Measurements from ENCODE around the gene KRTAP10-6. TPM values are rescaled to one million over a fixed set of nuclear protein-coding genes. Genes with fewer than 3 reads are reported as not detected.

KRTAP10-6 gene
- polyA plus RNA-seq, 2 donors = not detected

Other genes with a start within 250 kb of the KRTAP10-6 start
- 1 to 10 TPM; 1.2 to 1.7 TPM for gene TRPM2, start 238.9 kb downstream of the KRTAP10-6 start, polyA plus RNA-seq
- under 1 TPM; 0.63 to 0.93 TPM for gene LRRC3, start 137.0 kb downstream of the KRTAP10-6 start, polyA plus RNA-seq
- not detected for gene KRTAP10-1, start 52.3 kb downstream of the KRTAP10-6 start, polyA plus RNA-seq
- gene KRTAP10-2, start 41.0 kb downstream of the KRTAP10-6 start, polyA plus RNA-seq = not detected
- gene KRTAP10-3, start 33.7 kb downstream of the KRTAP10-6 start, polyA plus RNA-seq = not detected
- not detected for gene KRTAP10-4, start 18.8 kb downstream of the KRTAP10-6 start, polyA plus RNA-seq
- not detected for gene KRTAP10-5, start 11.9 kb downstream of the KRTAP10-6 start, polyA plus RNA-seq
- gene KRTAP10-7, start 8.1 kb upstream of the KRTAP10-6 start, polyA plus RNA-seq = not detected
- gene KRTAP10-8, start 19.6 kb upstream of the KRTAP10-6 start, polyA plus RNA-seq = not detected
- gene KRTAP10-9, start 34.6 kb upstream of the KRTAP10-6 start, polyA plus RNA-seq = not detected
- gene KRTAP10-10, start 44.9 kb upstream of the KRTAP10-6 start, polyA plus RNA-seq = not detected
- not detected for gene KRTAP10-11, start 53.9 kb upstream of the KRTAP10-6 start, polyA plus RNA-seq
- not detected for gene KRTAP12-4, start 62.2 kb upstream of the KRTAP10-6 start, polyA plus RNA-seq
- not detected for gene KRTAP12-3, start 65.4 kb upstream of the KRTAP10-6 start, polyA plus RNA-seq
- gene KRTAP12-2, start 74.4 kb upstream of the KRTAP10-6 start, polyA plus RNA-seq = not detected
- gene KRTAP12-1, start 89.7 kb upstream of the KRTAP10-6 start, polyA plus RNA-seq = not detected
- gene KRTAP10-12, start 104.7 kb upstream of the KRTAP10-6 start, polyA plus RNA-seq = not detected
- gene TSPEAR, start 119.1 kb upstream of the KRTAP10-6 start, polyA plus RNA-seq = under 1 TPM; 0.01 to 0.04 TPM
- gene UBE2G2, start 209.3 kb upstream of the KRTAP10-6 start, polyA plus RNA-seq = 10 to 100 TPM; 28.1 to 30.4 TPM
- 10 to 100 TPM; 13.4 to 36.5 TPM for gene SUMO3, start 225.6 kb upstream of the KRTAP10-6 start, polyA plus RNA-seq

Data from esophagus (tissue), 2 donors.